ENCODE results near the gene RELN.
"Not testable (repeated sequence)": the region's sequence is repeated elsewhere in the genome, so short reads cannot be mapped to it uniquely, and the experiment has no call there.

RELN gene

DNA sequence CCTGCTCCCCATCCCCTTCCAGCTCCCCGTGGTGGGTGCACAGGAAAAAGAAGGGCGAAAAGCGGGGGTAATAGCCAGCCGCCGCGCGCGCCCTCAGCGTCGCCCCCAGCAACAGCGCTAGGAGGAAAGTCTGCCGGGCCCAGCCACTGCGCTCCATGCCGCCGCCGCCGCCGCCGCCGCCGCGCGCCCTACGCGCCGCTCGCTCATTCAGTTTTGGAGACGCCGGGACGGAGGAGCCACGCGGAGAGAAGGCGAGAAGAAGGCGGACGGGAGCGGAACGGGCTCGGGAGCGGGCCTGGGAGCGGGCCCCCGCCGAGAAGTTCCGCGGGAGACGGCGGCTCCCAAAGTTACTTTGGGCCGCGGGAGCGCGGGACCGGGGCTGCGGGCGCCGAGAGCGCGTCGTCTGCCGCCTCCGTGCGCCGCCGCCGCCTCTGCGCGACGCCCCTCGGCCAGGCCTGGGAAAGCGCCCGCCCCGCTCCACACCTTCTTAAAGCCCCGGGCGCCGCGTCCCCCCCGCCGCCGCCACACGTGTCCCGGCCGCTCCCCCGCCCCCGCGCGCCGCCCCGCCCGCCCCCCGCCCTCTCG lies at the start of gene RELN:
TSS of gene RELN (minus strand) at position 459 of the 585 bp plus-strand sequence. CDS start at position 157, 302 bp downstream.
- DNase-seq: peak; percentile 17

DNA sequence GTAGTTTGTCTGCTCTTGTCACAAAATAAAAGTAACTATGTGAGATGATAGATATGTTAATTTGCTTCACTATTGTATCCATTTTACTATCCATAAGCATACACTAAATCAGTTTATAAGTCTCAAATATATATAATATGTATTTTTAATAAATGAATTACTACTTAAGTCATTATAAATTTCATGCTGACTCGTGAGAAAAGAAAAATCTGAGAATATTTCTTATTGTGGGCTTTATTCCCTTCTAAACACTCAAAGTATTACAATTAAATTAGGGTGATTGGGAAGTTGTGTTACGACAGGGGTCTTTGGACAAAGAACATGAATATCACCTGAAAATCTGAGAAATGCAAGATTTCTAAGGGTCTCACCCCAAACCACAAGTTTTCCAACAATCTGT lies 48.7 kb upstream of the RELN start:
- no peak for DNase-seq

DNA sequence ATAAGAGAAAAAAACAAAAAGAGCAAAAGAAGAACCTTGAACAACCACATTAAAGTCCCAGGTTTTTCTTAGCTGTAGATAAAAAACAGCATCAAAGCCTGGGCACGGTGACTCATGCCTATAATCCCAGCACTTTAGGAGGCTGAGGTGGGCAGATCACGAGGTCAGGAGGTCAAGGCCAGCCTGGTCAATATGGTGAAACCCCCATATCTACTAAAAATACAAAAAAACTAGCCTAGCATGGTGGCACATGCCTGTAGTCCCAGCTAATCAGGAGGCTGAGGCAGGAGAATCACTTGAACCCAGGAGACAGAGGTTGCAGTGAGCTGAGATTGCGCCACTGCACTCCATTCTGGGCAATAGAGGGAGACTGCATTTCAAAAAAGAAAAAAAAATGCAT lies 47.4 kb upstream of the RELN start:
- not testable (repeated sequence) for DNase-seq

DNA sequence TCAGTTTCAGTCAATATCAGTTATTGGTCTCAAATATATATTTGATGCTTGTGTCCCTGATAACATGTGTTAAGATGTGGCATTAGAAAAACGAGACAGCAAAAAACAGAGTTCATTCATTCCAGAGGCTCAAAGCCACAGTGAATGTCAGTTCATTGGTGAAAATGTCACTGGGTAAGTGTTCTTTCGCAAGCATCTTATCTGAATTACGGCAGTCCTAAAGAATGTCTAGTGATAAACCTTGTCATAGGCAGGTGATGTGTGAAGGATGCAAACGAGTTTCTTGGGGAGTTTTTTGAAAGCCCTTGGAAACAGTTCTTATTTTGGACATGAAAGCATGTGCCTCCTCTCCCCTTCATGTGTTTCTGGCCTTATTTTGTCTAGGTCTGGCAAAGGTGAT lies 45.9 kb upstream of the RELN start:
- no peak for DNase-seq

DNA sequence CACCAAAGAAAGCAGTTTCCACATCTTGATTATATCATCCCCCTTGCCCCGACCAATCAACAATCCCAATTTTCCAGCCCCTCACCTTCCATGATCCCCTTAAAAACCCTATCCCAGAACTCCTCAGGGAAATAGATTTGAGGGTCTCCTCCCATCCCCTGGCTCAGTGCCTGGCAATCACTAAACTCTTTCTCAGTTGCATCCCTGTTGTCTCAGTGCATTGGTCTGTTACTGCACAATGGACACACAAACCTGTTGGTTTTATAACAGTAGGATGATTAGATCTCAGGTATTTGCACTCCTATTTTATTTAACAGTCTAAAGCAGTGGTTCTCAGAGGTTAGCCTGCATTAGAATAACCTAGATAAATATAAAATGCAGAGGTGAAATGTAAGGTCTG lies 45.2 kb upstream of the RELN start:
- DNase-seq: no peak

DNA sequence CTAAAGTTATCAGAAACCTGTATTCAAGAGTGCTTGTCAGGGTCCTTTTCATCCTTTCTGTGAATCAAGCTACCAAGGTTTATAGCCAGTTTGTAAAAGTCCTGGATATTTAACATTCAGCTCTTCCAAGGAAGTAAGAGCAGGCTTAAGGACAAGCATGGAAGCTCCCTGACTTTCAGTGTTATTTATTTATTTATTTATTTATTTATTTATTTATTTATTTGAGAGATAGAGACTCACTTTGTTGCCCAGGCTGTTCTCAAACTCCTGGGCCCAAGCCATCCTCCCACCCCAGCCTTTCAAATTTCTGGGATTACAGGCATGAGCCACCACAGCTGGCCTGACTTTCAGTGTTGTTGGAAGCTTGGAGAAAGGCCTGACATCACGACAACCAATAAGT lies 44.4 kb upstream of the RELN start:
- DNase-seq: no peak

DNA sequence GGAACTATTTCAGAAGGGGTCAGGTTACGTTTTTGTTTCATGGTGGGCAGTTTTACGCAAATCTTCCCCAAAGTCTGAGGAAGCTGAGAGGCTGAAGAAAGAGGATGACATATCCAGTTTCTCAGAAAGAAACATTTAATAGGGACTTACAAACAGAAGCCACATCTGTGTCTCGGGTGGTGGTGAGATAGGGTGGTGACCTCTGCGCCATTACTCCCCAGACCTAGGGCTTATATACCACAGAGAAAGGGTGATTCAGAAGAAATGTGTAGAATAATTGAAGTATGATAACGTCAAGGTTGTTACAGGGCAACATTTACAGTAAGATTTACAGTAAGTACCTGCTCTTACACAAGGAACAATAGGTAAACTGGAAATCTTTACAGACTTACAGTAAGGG lies 43.0 kb upstream of the RELN start:
- DNase-seq: no peak

DNA sequence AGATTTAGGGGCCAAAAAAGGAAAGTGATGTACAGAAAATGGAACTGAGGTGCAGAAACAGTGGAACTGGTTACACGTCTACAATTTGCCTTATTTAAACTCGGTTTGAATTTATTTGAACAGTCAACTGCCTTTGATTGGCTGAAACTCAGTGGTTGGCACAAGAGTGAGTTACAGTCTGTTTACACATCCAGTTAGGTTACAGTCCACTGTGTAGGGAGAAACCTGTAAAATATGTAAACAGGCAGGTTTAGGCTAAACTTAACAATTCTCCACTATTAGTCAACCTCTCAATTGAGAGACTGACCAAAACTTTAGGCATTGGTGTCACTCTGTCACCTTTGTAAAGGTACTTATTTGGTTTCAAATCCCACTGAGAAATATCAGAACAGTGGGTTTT lies 40.3 kb upstream of the RELN start:
- DNase-seq: no peak

DNA sequence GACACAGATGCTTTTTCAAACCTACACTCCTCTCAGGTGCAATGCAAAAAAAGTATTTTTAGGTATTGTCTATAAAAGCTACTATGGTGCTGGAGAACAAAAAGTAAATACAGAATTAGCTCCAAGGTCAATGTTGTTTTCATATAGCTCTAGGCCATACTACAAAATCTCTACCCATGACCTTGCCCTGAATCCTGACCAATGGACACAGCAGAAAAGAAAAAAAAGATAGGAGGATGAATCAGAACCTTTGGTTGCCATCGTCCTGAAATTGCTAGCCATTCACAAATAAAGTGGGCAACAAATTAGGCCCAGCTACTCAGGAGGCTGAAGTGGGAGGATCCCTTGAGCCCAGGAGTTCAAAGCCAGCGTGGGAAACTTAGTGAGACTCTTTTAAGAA lies 35.2 kb upstream of the RELN start:
- DNase-seq: no peak

DNA sequence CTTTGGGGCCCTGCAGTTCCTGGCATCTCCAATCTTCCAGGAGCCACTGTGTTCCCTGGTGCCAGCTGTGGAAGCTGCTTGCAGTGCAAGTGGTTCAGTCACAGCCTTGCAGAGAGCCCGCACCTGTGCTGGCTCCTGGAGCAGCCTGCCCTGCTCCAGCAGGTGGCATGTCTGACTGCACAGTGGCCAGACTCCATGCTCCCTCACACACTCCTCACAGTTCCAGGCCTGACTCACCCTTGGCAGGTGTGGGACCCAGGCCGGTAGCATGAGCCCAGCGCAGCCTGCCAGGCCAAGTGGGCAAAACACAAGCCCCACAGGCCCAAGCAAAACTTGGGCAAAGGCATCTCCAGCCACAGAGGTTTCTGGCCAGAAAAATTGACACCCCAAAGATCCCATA lies 33.6 kb upstream of the RELN start:
- DNase-seq: no peak

DNA sequence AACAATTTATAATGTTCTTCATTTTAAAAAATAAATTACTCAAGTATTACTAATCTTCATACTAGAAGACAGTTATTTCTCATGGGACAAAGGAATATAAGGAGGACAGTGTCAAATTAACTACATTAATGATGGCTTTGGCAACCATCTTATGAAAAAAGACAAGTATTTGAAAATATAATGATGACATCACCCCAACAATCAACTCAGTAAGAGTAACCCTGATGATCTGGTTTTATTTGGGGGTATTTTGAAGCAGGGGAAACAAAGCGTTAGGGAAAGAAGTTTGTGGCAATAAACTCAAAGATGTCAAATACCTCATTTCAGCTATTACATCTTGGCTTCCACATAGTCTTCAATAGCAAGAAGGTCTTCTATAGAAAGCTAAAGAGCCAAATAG lies 29.0 kb upstream of the RELN start:
- no peak for DNase-seq

DNA sequence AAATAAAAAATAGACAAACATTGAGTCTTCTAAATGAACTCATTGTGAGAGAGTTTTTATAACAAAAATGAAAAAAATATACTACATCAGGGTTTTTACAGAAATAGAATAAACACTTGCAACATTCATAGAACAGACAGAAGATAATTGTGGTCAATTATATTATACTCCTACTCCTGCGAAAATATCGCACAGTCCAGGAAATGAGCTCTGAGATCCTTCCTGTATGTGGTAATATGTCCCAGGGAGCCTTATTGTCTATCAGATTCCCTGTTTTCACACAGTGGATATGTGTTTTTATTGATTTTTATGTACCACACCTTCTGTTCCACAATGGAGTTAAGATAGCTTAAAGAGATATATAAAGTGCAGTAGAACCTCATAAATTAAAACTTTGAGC lies 27.5 kb upstream of the RELN start:
- no peak for DNase-seq

DNA sequence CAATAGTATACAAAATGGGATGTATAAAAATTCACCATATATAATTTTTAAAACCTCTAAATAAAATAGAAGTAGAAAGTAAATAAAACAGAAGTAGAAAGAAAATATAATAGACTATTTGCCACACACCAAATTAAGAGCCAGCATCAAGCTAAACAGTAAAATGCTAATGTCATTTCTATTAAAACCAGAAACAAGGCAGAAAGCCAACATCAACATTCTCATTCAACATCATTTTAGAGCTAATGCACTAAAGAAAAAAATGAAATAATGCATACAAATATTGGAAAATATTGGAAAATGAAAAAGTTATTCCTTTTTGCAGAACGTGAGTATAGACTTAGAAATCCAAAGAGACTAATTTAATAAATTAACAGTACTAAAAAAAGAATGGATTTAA lies 23.4 kb upstream of the RELN start:
- no peak for DNase-seq

DNA sequence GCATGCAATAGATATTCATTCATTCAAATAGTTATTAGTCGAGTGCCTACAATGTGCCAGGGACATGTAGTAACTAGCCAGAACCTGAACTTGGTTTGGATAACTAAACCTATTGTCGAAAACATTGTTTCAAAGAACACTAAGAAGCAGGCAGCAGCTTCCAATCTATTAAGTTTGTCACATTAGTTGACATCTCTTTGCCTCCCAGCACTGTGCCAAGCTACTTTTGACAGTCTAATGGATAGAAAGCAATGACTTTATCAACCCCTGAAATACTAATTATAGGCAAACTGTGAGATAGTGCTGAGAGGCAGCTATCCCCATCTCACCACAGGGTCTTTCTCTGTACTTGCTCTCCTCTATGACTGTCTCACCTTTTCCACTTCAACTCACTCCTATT lies 22.4 kb upstream of the RELN start:
- DNase-seq: no peak

DNA sequence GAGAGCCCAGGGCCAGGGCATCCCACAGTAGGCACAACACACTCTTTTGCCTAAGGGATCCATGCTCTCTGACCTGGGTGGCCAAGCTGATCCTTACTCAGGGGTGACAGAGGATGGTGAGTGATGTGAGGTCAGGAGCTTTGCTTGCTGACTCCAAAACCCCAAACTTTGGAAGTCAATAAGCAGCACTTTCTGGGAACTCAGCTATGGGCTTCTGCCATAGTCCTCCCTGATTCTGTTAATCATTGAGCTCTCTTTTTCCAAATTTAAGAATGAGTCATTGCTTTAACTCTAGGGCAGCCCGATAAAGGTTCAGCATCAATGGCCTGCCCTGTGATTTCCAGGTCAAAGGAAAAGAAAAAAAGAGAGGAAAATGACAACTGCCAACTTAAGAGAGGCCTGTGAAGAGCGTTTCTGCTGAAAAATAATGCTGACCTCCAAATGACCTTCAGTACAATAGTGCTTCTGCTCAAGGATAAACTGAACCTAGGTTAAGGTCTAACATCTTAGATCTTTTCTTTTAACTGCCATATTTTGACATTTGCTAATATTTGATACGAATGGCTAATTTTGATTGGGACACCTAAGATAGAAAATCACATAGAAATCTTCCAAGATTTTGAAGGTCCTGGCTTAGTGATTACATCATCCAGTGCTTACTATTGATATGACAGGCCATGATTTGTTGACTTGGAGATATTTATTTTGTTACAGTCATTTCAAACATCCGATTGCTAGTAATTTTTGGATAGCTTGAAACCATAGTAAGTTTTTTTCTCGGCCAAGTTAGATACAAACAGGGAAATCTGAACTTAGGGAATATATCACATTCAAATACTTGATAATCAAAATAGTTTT lies 20.8 kb upstream of the RELN start:
- DNase-seq: no peak

DNA sequence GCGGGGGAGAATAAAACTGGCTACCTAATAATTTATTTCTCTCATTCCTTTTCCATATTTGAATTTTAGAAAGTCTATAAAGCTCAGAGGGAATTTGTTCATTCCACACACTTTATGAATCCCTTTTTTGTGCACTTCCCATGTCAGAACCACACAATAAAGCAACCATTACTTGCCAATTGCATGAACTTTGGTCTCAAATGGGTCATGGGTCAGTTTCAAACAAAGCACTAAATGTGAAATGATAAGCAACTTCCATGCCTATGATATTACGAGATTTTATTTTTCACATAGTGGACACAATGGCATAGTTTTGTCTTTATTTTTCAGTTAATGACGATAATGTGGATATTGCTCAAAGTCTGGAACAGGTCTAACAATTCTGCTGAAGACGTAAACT lies 18.6 kb upstream of the RELN start:
- no peak for DNase-seq

DNA sequence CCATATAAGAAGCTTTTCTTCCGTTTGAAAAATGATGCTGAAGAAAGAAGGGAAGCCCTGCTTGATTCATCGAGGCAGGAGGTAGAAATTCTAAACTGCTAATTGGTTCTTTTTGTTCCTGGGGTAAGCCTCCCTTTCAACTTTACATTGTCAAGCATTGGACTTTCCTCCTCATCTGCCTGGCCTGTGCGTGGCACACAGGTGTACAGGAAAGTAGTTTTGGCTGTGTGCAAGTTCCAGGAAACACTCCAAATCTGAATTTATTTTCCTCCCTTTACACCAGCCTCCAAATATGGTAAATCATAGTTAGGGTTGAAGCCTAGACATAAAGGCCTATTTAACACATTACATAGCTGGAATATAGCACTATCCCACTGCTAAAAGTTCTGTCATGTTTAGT lies 18.2 kb upstream of the RELN start:
- no peak for DNase-seq

DNA sequence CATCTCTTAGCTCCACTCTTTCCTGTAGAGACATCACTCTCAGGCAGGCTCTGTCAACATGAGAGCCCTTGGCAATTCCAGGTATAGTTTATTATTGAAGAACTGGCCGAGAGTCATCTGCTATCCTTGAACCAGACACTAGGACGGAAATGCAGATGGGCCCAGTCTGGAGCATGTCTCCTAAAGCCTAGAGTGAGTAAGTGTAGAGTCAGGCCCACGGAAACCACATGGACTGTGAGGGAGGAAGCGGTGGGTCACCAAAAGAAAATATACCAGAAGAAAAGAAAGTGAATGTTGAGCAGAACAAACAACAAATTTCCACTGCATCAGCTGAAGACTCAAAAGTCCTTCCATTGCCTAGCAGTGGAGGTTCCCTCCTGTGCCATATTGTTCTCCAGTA lies 15.7 kb upstream of the RELN start:
- DNase-seq: no peak

DNA sequence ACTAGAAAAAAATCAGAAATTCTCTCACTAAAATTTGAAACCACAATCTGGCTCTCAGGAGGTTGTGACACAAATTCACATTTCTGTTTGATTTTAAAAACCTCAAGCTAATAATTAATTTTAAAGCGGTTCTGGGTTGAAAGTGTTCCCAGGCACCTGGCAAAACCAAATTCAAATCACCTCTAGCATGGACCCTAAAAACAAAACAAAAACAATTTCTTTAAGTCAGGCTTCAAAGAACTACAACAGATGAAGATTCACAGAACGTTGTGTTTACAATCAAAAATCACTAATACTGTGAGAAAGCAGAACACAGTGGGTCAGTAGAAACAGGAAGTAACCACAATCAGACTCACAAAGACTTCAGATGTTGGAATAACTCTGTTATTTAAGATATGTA lies 7.2 kb upstream of the RELN start:
- no peak for DNase-seq

DNA sequence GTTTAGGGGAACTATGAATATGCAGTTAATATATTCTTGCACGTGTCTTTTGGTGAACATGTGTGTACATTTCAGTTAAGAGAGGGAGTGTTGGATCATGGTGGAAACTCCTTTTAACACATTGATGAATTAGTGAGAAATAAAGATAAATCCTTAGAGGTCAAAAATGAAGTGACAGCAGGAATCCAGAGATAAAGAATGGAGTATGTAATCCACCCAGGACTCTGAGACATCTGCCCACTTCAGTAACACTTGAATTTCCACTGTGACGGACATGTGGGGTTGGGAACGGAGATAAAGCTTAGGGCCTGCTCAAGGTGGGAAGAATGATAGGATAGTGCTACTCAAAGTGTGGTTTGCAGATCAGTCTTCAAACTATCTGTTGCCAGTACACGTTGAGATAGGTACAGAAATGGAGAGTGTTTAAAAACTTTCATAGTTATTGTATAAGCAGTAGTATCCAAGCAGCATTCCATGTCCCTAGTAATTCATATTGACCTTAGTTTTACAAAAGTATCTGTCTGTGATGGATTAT lies 6.6 kb upstream of the RELN start:
- DNase-seq: no peak

DNA sequence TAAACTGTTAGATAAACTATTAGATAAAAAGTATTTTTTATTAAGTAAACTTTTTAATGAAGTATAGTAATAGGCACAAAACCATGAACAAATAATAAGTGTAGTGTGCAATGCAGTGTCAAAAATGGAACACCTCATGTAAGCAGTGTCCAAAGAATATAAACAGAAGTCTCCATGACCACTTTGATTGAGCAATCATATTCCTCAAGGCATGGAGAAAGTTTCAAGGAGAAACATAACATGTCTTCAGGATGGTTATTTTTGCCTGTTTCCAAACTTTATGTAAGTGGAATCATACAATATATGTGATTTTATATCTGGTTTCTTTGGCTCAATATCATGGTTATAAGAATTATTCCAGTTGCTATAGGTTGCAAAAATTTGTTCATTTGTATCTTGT lies 6.1 kb upstream of the RELN start:
- DNase-seq: no peak

DNA sequence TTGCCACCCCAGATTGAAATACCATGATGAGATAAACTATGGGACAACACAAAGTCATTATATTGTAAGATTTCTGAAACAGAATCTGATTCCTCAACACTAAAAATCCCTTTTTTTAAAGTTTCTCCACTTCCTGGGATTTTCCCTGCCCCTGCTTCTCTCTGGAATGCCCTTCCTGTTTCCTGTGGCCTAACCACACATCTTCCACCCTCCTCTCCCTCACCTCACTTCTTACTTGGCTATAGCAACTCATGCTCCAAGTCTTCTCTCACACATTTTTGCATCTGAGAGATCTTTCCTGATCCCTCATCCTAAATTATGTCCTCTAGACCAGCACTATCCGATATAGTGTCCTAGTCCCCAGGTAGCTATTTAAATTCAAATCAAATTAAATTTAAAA lies 4.1 kb upstream of the RELN start:
- DNase-seq: no peak

DNA sequence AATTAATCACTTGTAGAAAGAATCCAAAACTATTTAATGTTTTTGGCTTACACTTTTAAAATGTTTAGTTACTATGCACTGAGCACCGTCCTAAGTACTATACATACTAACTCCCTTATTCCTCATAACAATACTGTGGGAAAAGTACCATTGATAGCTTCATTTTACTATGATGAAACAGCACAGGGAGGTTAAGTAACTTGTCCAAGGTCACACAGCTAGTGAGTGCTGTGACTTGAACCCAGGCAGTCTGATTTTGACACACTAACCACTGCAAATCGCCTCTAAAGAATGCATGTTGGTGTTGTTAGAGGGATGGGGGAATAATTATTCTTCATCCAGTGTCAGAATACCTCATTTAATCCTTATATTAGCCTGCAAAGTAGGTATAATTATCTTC lies 1.9 kb upstream of the RELN start:
- DNase-seq: no peak

DNA sequence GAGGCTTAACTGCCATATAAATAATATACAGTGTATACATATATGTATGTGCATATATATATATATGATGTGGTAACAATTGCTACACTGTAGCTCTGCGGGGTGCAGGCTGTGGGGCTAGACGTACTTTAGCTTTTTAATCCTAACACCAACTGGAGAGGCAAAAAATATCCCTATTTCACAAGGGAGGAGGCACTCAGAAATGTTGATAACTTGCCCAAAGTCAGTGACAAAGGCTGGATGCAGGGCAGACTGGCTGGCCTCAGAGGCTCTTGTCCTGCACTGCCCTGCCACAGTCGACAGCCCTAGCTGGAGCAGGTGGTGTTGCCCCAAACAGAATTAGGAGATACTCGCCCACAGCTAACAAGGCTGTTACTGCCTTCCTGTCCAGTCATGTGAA lies 1.5 kb upstream of the RELN start:
- no peak for DNase-seq
